Activated T-helper 17 cell treated with anti-CD3 and anti-CD28 coated beads, Interleukin-2, amount 50 U/mL, for 72 hours (primary cell): ENCODE measurements around the gene ST7. TPM values are rescaled to one million over a fixed set of nuclear protein-coding genes. Genes with fewer than 3 reads are reported as not detected.
"Not testable (repeated sequence)": the region's sequence is repeated elsewhere in the genome, so short reads cannot be mapped to it uniquely, and the experiment has no call there.

ENCODE experiments used
- ATAC-seq: fragments of 150-1000 bp; cut with Tn5 transposase; replicated peaks from 2 replicates; pipeline ENCODE4 v1.10.0; 2021; ENCODE audit warnings: mild to moderate bottlenecking, moderate library complexity
- H3K27ac Mint-ChIP-seq: one replicate; pipeline ENCODE4 v1.8.0; 2022; ENCODE audit warnings: mixed read lengths
- H3K27me3 Mint-ChIP-seq: one replicate; pipeline ENCODE4 v1.8.0; 2022; ENCODE audit warnings: mixed read lengths
- H3K36me3 Mint-ChIP-seq: one replicate; pipeline ENCODE4 v1.8.0; 2022; ENCODE audit warnings: low read depth, mild to moderate bottlenecking, mixed read lengths
- H3K4me1 Mint-ChIP-seq: one replicate; pipeline ENCODE4 v1.8.0; 2022; ENCODE audit warnings: mixed read lengths
- H3K4me3 Mint-ChIP-seq: one replicate; pipeline ENCODE4 v1.8.0; 2022; ENCODE audit warnings: mild to moderate bottlenecking, mixed read lengths
- H3K9me3 Mint-ChIP-seq: one replicate; pipeline ENCODE4 v1.8.0; 2022; ENCODE audit warnings: mixed read lengths
- total RNA-seq, 2 donors: library from RNA; stranded (reverse); gene quantifications; one replicate each; pipeline ENCODE4 v1.2.3, GENCODE V29; 2022

Gene ST7
- total RNA-seq, 2 donors from 2014 or later, result 12.5 to 14.4 TPM

- Mint-ChIP-seq H3K4me1 (no peaks in the 10 kb centered on the region), H3K9me3 (peaks cover 3% of the 10 kb centered on the region), H3K36me3 (peaks cover 4% of the 10 kb centered on the region), H3K4me3 (no peak overlapping the region), H3K27me3 (peaks cover 21% of the 10 kb centered on the region), H3K27ac (no peak overlapping the region)
- no peak for ATAC-seq
These were observed 284.3 kb downstream of the ST7 start for GRCh38 chr7:117237646-117238045.

GRCh38 chr7:117238472-117238871, 285.2 kb downstream of the ST7 start:
- Mint-ChIP-seq H3K9me3 (peaks cover 3% of the 10 kb centered on the region), H3K4me1 (no peaks in the 10 kb centered on the region), H3K4me3 (no peak overlapping the region), H3K27me3 (peaks cover 24% of the 10 kb centered on the region), H3K27ac (no peak overlapping the region), H3K36me3 (peaks cover 4% of the 10 kb centered on the region)
- no peak for ATAC-seq

GRCh38 chr7:117238937-117239336, 285.6 kb downstream of the ST7 start:
- Mint-ChIP-seq H3K4me3 (no peak overlapping the region), H3K27ac (no peak overlapping the region), H3K27me3 (peaks cover 24% of the 10 kb centered on the region), H3K4me1 (no peaks in the 10 kb centered on the region), H3K9me3 (no peaks in the 10 kb centered on the region), H3K36me3 (peaks cover 4% of the 10 kb centered on the region)
- no peak for ATAC-seq

GRCh38 chr7:117241088-117241487, 287.8 kb downstream of the ST7 start:
- Mint-ChIP-seq H3K9me3 (peaks cover 3% of the 10 kb centered on the region), H3K27me3 (peaks cover 24% of the 10 kb centered on the region), H3K36me3 (peaks cover 4% of the 10 kb centered on the region), H3K4me1 (no peaks in the 10 kb centered on the region), H3K4me3 (no peak overlapping the region), H3K27ac (no peak overlapping the region)
- ATAC-seq, result no peak

GRCh38 chr7:117243390-117243789, 290.1 kb downstream of the ST7 start:
- H3K27me3 Mint-ChIP-seq, result peaks cover 19% of the 10 kb centered on the region
- no peaks in the 10 kb centered on the region for H3K36me3 Mint-ChIP-seq
- H3K9me3 Mint-ChIP-seq, result peaks cover 3% of the 10 kb centered on the region
- H3K27ac Mint-ChIP-seq, result no peak overlapping the region
- no peak overlapping the region for H3K4me3 Mint-ChIP-seq
- H3K4me1 Mint-ChIP-seq, result no peaks in the 10 kb centered on the region
- ATAC-seq, result no peak

- H3K27ac Mint-ChIP-seq, H3K4me1 Mint-ChIP-seq, H3K4me3 Mint-ChIP-seq, ATAC-seq, H3K36me3 Mint-ChIP-seq, H3K9me3 Mint-ChIP-seq: not testable (repeated sequence)
- peaks cover 13% of the 10 kb centered on the region for H3K27me3 Mint-ChIP-seq
These were observed 292.4 kb downstream of the ST7 start for GRCh38 chr7:117245703-117246102.

- no peak for ATAC-seq
- Mint-ChIP-seq H3K27me3 (peaks cover 25% of the 10 kb centered on the region), H3K36me3 (no peaks in the 10 kb centered on the region), H3K4me1 (no peaks in the 10 kb centered on the region), H3K9me3 (peaks cover 6% of the 10 kb centered on the region), H3K4me3 (no peak overlapping the region), H3K27ac (no peak overlapping the region)
These were observed 294.5 kb downstream of the ST7 start for GRCh38 chr7:117247809-117248208.

GRCh38 chr7:117248829-117249228, 295.5 kb downstream of the ST7 start:
- no peak overlapping the region for H3K27ac Mint-ChIP-seq
- no peaks in the 10 kb centered on the region for H3K4me1 Mint-ChIP-seq
- ATAC-seq, result no peak
- no peak overlapping the region for H3K4me3 Mint-ChIP-seq
- H3K9me3 Mint-ChIP-seq, result peaks cover 6% of the 10 kb centered on the region
- H3K36me3 Mint-ChIP-seq, result no peaks in the 10 kb centered on the region
- H3K27me3 Mint-ChIP-seq, result peaks cover 27% of the 10 kb centered on the region

- no peaks in the 10 kb centered on the region for H3K4me1 Mint-ChIP-seq
- H3K36me3 Mint-ChIP-seq, result no peaks in the 10 kb centered on the region
- peaks cover 6% of the 10 kb centered on the region for H3K9me3 Mint-ChIP-seq
- H3K4me3 Mint-ChIP-seq, result no peak overlapping the region
- H3K27me3 Mint-ChIP-seq, result peaks cover 27% of the 10 kb centered on the region
- no peak for ATAC-seq
- H3K27ac Mint-ChIP-seq, result no peak overlapping the region
These were observed 296.4 kb downstream of the ST7 start for GRCh38 chr7:117249696-117250095.

GRCh38 chr7:117250245-117250644, 296.9 kb downstream of the ST7 start:
- Mint-ChIP-seq H3K27me3 (peaks cover 27% of the 10 kb centered on the region), H3K27ac (no peak overlapping the region), H3K36me3 (no peaks in the 10 kb centered on the region), H3K4me3 (no peak overlapping the region), H3K4me1 (no peaks in the 10 kb centered on the region), H3K9me3 (peaks cover 6% of the 10 kb centered on the region)
- ATAC-seq, result no peak

GRCh38 chr7:117250801-117251200, 297.5 kb downstream of the ST7 start:
- peaks cover 3% of the 10 kb centered on the region for H3K9me3 Mint-ChIP-seq
- no peaks in the 10 kb centered on the region for H3K4me1 Mint-ChIP-seq
- H3K4me3 Mint-ChIP-seq, result no peak overlapping the region
- no peaks in the 10 kb centered on the region for H3K36me3 Mint-ChIP-seq
- no peak for ATAC-seq
- no peak overlapping the region for H3K27ac Mint-ChIP-seq
- peaks cover 28% of the 10 kb centered on the region for H3K27me3 Mint-ChIP-seq

GRCh38 chr7:117251687-117252086, 298.4 kb downstream of the ST7 start:
- Mint-ChIP-seq H3K9me3 (peaks cover 3% of the 10 kb centered on the region), H3K4me1 (no peaks in the 10 kb centered on the region), H3K27me3 (peaks cover 29% of the 10 kb centered on the region), H3K27ac (no peak overlapping the region), H3K4me3 (no peak overlapping the region), H3K36me3 (no peaks in the 10 kb centered on the region)
- ATAC-seq, result no peak

- Mint-ChIP-seq H3K4me1 (no peaks in the 10 kb centered on the region), H3K9me3 (no peaks in the 10 kb centered on the region), H3K27me3 (peaks cover 19% of the 10 kb centered on the region), H3K4me3 (no peak overlapping the region), H3K36me3 (no peaks in the 10 kb centered on the region), H3K27ac (no peak overlapping the region)
- no peak for ATAC-seq
These were observed 306.3 kb downstream of the ST7 start for GRCh38 chr7:117259615-117260014.

GRCh38 chr7:117262546-117262945, 309.2 kb downstream of the ST7 start:
- H3K36me3 Mint-ChIP-seq, result no peaks in the 10 kb centered on the region
- H3K4me3 Mint-ChIP-seq, result no peak overlapping the region
- no peak for ATAC-seq
- H3K27ac Mint-ChIP-seq, result no peak overlapping the region
- no peaks in the 10 kb centered on the region for H3K9me3 Mint-ChIP-seq
- H3K4me1 Mint-ChIP-seq, result no peaks in the 10 kb centered on the region
- peaks cover 9% of the 10 kb centered on the region for H3K27me3 Mint-ChIP-seq

GRCh38 chr7:117264716-117265115, 311.4 kb downstream of the ST7 start:
- ATAC-seq, result no peak

GRCh38 chr7:117269417-117269816, 316.1 kb downstream of the ST7 start:
- peak; percentile 99 for ATAC-seq

More at GRCh38 chr7:117264716-117265115, 311.4 kb downstream of the ST7 start:
- Mint-ChIP-seq H3K36me3 (no peaks in the 10 kb centered on the region), H3K9me3 (no peaks in the 10 kb centered on the region), H3K27me3 (peaks cover 15% of the 10 kb centered on the region), H3K4me3 (no peak overlapping the region), H3K4me1 (no peaks in the 10 kb centered on the region), H3K27ac (no peak overlapping the region)

More at GRCh38 chr7:117269417-117269816, 316.1 kb downstream of the ST7 start:
- Mint-ChIP-seq H3K27ac (peak overlapping the region; percentile 58), H3K9me3 (no peaks in the 10 kb centered on the region), H3K4me3 (no peak overlapping the region), H3K4me1 (no peaks in the 10 kb centered on the region), H3K27me3 (peaks cover 30% of the 10 kb centered on the region), H3K36me3 (no peaks in the 10 kb centered on the region)
